Keratinocyte (primary cell): ENCODE measurements around the gene UNC13B.
"Not testable (repeated sequence)": the region's sequence is repeated elsewhere in the genome, so short reads cannot be mapped to it uniquely, and the experiment has no call there.

Source experiments
- EZH2 ChIP-seq: IDR thresholded peaks from one replicate; pipeline ENCODE4 v1.6.1; 2012; ENCODE audit warnings: inconsistent platforms, mild to moderate bottlenecking, low read length, moderate library complexity
- TF ChIP-seq, protein P1 (sequence below), 3 experiments: IDR thresholded peaks in 1 of 3; conservative IDR thresholded peaks in 1 of 3; optimal IDR thresholded peaks in 1 of 3; 2 replicates in 2 of 3; 3 replicates in 1 of 3; pipeline versions ENCODE3 to v1.5.1; 2011; ENCODE audit warnings: low read length in 3 of 3, mild to moderate bottlenecking in 3 of 3, moderate library complexity in 2 of 3, control low read depth in 1 of 3, inconsistent platforms in 1 of 3; ENCODE audit not compliant: insufficient read depth in 2 of 3; ENCODE audit errors: extremely low read depth in 1 of 3

DNA sequence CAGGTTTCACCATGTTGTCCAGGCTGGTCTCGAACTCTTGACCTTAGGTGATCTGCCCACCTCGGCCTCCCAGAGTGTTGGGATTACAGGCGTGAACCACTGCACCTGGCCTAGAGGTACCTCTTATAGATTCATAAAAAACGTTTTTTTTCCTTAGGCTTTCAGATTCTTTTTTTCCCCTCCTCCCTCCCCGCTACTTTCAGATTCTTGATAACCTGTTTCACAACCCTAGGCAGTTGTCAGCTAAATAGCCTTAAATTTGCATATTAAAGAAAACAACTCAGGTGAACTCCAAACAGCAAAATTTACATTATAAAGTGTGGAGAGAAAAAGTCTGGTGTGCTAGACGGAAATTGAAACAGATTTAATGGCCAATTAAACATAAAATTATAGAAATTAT, 4.0 kb upstream of the UNC13B start:
- TF ChIP-seq, protein P1, sequence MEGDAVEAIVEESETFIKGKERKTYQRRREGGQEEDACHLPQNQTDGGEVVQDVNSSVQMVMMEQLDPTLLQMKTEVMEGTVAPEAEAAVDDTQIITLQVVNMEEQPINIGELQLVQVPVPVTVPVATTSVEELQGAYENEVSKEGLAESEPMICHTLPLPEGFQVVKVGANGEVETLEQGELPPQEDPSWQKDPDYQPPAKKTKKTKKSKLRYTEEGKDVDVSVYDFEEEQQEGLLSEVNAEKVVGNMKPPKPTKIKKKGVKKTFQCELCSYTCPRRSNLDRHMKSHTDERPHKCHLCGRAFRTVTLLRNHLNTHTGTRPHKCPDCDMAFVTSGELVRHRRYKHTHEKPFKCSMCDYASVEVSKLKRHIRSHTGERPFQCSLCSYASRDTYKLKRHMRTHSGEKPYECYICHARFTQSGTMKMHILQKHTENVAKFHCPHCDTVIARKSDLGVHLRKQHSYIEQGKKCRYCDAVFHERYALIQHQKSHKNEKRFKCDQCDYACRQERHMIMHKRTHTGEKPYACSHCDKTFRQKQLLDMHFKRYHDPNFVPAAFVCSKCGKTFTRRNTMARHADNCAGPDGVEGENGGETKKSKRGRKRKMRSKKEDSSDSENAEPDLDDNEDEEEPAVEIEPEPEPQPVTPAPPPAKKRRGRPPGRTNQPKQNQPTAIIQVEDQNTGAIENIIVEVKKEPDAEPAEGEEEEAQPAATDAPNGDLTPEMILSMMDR (optimal IDR thresholded peaks at IDR 0.05 in 1 of 3, IDR thresholded peaks at IDR 0.05 in 1 of 3, conservative IDR thresholded peaks at IDR 0.05 in 1 of 3; ENCODE audit: extremely low read depth in 1 of 3, insufficient read depth in 2 of 3, low read length in 3 of 3), result not testable (repeated sequence)
- TF ChIP-seq EZH2, result not testable (repeated sequence)
